HG03378 (cell line): ENCODE data around the gene BTBD19.
"Not testable (repeated sequence)": the region's sequence is repeated elsewhere in the genome, so short reads cannot be mapped to it uniquely, and the experiment has no call there.

Source experiments
- ATAC-seq: cut with Tn5 transposase; IDR thresholded peaks from one replicate; pipeline ENCODE4 v1.9.1; 2021; ENCODE audit warnings: mild to moderate bottlenecking, moderate library complexity; ENCODE audit not compliant: unreplicated experiment

The BTBD19 gene

DNA sequence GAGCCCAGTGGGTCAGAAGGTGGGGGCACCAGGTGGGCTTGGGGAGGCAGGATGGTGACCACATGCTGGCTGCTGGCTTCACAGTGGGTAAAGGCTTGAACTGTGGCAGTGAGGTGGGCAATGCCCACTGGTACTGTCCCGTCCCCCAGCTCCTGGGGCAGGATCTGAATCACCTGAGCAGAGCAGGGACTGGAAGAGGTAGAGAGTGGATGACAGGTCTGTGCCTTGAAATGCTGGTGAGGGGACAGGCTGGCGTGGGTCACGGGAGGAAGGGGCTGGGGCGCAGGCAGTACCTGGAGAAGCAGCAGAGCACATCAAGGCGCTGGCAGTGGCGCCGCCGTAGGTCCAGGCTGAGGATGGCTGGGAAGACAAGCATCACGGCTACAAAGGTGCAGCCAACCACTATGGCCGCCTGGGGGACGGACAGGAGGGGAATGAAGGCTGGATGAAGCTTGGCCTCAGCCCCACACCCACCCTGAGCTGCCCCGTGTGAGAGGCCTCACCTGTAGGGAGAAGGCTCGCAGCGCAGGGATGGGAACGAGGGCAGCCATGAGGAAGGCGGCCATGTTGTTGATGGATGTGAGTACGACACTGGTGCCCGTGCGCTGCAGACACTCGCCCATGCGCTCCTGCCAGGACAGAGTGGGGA is 19.8 kb downstream of the BTBD19 start:
- no peak for ATAC-seq

DNA sequence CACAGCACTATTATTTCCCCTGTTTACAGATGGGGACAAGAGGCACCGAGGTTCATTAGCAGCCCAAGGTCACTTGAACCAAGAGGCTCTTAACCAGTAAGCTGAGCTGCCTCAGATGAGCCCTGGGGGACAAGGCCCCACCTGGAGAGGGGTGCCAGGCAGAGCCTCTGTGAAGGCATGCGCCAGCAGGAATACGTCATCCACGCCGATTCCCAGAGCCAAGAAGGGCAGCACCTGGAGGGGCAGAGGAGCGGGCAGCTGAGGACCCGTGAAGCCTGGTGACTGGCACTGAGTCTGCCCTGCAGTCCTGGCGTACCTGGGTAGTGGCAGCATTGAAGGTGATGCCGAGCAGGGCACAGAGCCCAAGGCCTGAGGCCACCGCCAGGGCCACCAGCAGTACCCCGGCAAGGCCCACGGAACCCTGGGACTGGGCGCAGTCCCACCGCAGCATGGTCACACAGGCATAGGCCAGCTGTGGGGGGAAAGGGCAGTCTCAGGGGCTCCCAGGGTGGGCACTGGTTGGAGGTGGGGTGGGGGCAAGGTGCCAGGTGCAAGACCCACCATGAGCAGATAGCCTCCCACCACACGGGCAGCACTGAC is 20.6 kb downstream of the BTBD19 start:
- ATAC-seq = no peak

DNA sequence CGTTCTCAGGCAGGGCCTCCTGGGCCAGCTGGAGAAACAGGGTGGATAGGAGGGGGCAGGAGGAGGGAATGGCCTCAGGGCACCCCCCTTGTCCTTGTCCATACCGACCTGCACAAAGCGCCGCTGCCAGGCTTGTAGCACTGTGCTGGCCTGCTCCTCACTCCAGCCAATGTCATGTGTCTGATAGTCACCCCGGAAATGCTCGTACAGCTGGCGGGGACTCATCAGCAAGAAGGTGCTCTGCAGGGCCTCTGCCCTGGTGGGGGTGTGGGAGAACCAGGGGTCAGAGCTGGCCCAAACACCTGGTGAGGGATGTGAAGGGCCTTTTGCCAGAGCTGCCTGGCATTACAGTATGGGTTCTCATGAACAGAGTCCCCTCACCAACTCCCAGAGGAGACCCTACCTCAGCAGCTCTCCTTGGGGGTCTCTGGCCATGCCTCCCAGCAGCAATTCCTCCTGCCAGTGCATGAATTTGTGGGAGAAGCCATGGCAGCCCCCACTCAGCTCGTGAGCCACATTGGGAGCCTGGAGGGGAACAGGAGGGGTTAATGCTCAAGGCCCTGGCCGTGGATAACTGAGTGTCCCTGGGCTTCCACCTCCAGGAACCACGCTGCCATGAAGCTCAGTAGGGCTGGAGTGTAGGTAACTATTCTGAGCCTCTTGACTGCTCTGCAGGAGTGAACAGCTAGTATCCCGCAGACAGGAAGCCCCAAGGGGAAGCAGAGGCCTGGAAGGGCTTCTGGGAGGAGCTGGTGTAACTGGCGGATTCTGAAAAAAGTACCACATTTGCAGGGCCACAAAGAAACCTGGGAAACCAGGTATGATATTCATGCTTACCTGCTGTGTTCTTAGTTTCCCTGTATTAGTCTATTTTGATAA is 21.4 kb downstream of the BTBD19 start:
- ATAC-seq = no peak

DNA sequence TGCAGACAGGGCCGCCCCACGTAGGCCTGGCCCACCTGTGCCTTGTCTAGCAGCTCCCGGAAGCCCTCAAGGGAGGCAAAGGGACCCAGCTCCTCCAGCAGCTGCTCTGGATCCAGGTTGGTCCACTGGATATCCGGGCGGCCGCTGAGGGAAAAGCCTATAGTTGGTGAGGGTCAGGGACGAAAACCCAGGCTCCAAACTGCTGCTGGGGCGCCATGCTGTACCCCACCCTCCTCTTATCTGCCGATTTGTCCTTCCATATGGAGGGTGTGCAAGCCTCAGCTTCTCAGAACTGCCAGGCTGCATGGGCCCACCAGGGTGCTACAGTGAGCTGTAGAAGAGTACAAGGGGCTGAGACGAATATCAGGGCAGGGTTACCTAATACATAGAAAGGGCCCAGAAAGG is 22.6 kb downstream of the BTBD19 start:
- no peak for ATAC-seq

DNA sequence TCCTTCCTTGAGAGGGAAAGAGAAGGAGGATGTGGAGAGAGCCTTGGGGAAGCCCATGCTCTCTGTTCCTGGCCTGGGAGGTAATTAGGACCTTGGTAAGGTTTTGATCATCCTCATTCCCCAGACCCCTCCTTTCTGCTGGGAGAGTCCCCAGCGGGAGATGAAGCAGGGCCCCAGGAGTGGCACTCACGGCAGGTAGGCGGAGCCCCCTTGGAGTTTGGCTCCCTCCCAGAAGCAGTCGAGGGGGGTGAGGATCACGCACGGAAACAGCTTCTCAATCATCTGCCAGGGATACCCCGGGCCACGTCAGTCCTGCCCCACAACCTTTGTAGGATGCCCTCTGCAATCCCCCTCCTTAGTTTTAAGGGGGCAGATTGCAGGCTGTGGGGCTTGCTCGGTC is 23.2 kb downstream of the BTBD19 start:
- no peak for ATAC-seq

DNA sequence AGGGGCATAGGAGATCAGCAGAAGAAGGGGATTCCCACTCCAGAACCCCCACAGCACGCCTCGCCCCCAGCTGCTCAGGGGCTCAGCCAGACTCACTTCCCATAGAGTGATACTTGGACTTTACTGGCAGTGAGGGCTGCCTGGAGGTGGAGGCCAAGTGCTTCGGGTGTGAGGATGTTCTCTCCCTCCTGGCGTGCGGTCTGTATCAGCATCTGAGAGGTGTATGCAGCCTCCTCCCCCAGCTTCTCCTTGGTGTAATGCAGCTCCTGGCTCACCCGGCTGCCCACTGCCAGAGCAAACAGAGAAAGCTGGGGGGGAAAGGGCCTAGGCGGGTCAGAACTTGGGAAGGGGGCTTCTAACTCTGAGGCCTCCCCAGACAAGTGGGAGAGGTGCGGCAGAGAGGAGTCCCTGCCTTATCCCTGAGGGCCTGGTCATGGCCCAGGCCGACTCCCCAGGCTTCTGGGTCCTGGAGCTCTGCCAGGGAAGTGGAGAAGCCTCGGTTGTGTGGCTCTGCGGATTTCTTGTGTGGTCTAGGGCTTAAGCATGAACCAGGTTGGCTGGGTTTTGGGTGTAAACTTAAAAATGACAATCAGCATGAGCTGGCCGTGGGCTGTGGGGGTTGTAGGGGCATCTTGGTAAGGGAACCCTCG is 23.9 kb downstream of the BTBD19 start:
- no peak for ATAC-seq

DNA sequence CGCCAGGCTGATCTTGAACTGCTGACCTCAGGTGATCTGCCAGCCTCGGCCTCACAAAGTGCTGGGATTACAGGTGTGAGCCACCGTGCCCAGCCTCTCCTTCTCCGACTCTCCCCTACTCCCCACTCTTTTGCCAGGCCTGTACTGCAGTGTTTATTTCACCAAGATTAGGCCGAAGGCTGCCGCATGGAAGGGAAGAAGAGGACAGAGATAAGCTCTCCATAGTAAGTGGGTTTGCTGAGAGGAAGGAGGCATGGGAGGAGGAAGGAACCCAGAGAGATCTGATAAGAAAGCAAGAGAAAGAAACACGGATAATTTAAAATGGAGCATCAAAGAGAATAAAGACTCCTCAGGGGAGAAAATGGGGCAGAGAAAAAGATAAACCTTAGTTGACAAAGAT is 26.0 kb downstream of the BTBD19 start:
- no peak for ATAC-seq

DNA sequence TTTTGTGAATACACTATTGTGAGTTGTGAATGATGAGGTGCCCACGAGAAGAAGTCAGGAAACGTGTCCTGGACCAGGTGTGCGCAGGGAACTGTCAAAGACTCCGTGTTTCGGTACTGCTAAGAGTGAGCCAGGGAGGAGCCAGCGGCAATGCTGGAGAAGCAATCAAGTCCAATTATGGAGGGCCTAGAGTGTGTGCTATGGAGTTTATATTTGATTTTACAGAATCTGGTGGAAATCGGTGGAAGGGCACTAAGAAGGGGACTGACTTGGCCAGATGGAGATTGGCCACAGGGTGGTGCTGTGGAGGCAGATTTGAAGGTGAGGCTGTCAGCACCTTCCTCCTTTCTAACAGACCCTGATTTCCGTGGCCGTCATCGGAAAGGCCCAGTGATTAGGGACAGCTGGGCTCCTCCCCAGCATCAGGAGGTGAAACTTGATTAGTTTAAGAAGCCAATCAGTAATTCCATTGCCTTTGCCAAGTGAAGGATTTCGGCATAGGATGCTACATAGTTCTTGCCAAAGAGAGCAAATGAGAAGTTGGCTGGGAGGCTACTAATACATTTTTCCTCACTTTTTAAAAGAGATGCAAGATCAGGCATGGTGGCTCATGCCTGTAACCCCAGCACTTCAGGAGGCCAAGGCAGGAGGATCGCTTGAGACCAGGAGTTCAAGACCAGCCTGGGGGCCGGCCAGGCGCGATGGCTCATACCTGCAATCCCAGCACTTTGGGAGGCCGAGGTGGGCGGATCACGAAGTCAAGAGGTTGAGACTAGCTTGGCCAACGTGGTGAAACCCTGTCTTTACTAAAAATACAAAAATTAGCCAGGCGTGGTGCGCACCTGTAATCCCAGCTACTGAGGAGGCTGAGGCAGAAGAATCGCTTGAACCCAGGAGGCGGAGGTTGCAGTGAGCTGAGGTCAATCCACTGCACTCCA is 27.7 kb downstream of the BTBD19 start:
- ATAC-seq = peak; percentile 70

DNA sequence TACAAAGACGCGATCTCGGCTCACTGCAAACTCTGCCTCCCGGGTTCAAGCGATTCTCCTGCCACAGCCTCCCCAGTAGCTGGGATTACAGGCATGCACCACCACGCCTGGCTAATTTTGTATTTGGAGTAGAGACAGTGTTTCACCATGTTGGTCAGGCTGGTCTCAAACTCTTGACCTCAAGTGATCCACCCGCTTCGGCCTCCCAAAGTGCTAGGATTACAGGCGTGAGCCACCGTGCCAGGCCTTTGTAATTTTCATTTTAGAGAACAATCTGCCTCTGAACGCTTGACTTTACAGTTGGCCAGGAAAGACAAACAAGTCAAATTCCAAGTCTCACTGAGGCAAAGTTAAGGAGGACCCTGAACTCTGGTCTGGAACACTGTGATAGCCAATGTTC is 30.0 kb downstream of the BTBD19 start:
- ATAC-seq = not testable (repeated sequence)

DNA sequence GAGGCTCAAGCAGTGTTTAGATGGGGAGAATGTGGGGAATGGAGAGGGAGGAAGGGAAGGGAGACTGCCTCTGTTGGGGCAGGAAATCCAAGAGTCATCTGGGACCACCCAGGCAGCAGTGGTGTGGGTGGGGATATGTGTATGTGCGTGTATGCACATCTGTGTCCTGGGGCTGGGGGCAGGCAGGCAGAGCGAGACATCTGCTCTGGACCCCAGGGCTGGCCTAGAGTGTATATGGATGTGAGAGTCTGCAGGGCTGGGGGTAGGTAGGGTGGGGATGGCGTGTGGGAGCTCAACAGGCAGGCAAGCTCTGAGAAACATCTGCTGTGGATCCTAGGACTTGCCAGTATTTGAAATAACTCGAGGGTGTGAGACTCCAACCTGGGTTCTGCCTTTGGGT is 31.3 kb downstream of the BTBD19 start:
- ATAC-seq = no peak

DNA sequence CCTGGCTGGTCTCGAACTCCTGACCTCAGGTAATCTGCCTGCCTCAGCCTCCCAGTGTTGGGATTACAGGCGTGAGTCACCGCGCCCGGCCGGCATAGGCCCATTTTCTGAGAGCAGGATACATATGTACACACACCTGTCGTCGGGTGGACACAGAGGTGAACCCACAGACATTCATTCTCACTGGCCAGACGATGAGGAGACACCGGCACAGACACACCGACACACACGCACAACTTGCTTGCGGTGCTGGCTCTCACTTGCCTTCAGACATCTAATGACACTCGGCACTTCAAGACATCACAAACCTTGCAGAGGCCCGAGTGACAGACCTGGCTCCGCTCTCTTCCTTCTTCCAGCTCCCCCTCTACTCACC is 34.2 kb downstream of the BTBD19 start:
- ATAC-seq = no peak

DNA sequence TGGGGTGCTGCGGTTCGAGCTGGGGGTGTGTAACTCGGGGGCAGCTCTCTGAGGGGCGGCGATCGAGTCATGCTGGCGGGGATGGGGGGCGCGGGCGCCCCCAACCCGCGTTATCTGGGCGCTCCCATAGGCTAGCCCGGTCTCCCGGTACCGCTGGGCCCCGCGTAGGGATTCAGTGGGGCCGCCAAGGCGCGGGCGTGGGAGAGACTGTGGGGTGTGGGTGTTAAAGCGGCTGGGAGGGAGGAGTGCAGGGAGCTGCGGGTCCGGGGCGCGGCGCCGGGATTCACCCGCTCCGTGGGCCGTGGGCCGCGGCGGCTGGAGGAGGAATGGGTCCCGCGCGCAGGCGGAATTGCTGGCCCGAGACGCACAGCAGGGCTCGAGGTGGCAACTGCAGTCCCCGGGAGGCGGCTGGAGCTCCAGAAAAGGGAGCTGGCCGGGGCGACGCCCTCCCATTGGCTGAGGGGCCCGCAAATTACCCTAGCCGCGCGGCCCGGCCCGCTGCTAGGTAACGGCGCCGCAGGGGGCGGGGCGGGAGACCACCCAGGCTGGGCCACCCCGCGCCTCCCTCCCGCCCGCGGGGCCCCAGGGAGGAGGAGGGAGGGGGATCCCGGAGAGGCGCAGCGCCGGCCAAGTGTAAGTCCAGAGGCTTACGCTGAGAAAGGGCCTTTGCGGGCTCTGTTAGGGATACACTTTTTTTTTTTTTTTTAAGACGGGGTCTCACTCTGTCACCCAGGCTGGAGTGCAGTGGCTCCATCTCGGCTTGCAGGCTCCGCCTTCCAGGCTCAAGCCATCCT is 34.7 kb downstream of the BTBD19 start, which contains the start of gene PTCH2:
Gene PTCH2 (minus strand): TSS at position 392 of the 794 bp plus-strand sequence. CDS start 321 bp downstream, at position 71.
- ATAC-seq = no peak

DNA sequence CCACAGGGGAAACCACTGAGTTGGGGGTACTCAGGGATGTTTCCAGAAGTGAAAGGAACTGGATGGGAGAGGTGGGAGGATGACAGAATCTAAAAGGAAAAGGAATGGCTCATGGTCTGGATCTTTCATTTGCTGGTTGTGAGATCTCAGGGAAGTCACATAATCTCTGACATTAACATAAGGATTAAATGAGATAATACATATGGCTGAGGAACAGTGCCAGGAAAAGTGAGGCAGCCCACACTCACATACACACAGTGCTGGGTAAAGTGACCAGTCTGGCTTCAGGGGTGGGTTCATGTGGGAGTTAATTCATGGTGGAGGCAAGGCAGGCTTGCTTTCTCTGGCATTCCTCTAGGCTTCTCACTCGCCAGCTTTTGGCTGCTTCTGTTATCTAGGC is 38.7 kb downstream of the BTBD19 start:
- no peak for ATAC-seq

DNA sequence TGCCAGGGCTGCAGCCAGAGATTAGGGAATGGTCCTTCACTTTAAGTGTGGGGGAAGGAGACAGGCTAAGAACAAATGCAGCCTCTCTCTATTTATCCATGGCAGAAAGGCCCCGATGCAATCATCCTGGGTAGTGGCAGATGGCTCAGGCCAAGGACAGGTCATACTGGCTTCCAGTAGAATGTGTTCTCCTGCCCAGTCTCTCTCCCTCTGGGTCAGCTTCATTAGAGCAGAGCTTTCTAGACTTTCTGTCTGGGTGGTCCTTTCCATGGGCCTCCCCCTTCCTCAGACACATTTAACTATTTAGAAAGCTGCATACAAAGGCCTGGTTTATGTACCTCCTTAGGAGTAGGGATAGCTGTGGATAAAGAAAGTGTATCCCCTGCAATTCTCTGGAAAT is 39.5 kb downstream of the BTBD19 start:
- ATAC-seq = no peak

DNA sequence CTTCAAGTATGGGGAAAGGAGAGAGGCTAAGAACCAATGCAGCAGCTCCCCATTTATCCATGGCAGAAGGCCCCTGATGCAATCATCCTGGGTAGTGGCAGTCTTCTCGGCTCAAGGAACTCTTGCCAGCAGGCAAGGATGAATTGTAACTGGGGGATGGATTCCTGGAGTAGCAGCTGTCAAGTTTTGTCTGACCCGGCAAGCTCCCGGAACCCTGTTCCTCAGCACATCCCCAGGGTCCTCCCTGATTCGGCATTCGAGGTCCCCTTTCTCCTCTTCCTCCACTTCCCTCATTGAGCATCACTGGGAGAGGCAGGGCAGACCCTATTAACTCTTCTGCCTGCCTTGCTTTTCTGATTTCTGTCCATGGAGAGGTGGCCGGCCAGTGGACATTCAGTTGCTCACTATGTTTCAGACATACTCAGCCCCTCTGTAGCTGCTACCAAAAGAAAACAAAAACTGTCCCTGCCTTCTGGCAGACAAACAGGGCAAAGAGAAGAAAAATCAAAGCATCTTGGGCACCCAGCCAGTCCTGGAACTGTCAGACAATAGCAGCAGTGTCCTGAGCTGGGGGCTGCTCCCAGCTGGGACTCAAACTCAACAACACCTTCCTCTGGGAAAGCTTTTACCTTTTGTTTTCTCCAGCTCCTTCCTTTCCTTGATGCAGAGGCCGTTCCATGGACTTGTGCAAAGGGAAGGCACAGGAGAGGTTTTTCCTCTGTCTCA is 40.3 kb downstream of the BTBD19 start:
- ATAC-seq = no peak

DNA sequence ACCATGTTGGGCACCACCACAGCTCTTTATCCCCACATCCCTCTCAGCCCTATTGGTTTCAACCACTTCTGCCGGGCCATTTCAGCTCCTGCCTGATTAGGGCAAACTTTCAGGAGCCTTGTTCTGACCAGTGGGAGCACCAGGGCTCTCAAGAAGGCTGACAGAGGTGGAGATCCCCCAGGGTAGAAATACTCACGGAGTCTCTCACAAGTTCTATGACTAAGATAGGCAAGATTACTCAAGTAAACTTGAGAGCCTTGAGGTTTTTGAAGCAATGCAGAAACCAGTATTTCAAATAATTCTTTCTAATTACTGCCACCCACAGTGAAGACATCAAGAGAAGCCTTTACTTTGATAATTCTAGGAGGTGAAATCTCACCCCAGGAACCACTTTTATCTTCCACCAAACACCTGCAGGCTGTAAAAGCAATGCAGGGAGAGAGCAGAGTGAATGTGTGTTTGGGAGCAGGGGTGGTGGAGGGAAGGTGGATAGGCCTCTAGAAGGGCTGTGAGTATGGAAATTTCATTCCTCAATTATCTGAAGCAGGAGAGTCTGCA is 41.3 kb downstream of the BTBD19 start:
- no peak for ATAC-seq

DNA sequence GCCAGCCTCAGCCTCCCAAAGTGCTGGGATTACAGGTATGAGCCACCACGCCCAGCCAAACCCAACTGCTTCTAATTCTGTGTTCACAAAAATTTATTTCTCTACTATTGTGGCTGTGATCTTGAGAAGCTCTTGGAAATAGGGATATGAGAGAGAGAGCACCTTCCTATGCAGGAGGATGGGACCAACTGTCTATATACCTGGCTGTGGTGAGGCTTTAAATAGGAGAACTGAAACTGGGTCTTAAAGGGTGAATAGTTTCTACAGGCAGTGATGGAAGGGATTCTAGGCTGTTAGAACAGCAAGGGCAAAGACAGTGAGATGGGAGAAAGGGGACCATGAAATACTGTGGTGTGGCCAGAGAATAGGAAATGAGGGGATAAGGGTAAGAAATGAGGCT is 43.0 kb downstream of the BTBD19 start:
- ATAC-seq = no peak

DNA sequence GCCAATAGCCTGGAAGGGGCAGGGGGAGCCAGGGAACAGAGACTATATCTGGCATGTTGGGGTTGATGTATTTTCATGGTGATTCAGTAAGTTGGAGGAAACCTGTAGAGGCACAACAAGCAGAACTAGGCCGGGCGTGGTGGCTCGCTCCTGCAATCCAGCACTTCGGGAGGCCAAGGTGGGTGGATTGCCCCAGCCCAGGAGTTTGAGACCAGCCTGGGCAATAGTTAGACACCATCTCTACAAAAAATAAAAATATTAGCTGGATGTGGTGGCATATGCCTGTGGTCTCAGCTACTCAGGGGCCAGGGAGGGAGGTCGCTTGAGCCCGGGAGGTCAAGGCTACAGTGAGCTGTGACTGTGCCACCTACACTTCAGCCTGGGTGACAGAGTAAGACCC is 44.9 kb downstream of the BTBD19 start:
- ATAC-seq = no peak

DNA sequence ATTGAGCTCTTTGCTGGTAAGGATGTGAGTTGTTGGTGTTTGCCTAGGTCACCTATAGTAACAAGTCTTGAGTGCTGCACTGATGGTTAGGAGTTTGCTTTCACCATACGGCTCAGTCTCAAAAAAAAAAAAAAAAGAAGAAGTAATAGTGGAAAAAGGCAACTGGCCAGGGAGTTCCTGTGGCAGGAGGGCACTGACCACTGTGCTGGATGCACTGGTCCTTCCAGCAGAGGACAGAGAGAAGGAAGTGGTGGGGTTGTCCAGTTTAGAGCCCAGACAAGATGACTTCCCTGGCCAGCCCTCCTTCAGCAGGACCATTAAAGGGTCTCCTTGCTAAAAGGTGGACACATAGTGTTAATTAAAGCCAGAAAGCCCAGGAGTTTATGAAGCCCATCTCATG is 46.6 kb downstream of the BTBD19 start:
- no peak for ATAC-seq
